Measurements from ENCODE around the gene C5AR1.
A peak's percentile ranks its signal among the peaks of the same experiment; 100 is the strongest.

DNA sequence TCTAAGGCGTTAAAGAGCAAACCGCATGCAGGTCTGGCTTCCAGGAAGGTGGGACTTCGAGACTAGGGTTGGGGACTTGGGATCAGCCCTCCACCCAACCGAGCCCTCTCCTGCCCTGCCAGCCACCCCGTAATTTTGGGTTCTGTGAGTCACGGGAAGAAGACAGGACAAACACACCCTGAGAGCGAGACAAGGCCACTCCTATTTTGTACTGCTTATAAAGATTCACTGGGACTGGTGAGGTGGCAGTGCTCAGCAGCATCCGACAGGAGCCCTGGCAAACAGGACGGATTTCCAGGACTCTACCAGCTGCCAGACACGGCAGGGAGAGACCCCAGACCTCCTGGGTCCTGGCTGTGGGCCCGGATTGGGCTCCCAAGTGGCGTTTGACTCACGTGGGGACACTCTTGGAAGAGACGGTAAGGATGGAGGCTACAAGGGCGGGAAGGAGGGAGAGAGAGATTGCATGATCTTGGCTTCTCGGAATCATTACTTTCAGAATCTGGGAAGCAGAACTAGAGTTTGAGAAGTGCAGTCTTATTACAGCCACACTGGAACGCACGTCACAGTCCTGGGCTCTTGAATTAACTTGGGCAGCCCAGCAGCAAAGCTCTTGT is 22.4 kb downstream of the C5AR1 start, which contains the start of gene C5AR2:
- TF ChIP-seq, protein P1, sequence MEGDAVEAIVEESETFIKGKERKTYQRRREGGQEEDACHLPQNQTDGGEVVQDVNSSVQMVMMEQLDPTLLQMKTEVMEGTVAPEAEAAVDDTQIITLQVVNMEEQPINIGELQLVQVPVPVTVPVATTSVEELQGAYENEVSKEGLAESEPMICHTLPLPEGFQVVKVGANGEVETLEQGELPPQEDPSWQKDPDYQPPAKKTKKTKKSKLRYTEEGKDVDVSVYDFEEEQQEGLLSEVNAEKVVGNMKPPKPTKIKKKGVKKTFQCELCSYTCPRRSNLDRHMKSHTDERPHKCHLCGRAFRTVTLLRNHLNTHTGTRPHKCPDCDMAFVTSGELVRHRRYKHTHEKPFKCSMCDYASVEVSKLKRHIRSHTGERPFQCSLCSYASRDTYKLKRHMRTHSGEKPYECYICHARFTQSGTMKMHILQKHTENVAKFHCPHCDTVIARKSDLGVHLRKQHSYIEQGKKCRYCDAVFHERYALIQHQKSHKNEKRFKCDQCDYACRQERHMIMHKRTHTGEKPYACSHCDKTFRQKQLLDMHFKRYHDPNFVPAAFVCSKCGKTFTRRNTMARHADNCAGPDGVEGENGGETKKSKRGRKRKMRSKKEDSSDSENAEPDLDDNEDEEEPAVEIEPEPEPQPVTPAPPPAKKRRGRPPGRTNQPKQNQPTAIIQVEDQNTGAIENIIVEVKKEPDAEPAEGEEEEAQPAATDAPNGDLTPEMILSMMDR (IDR thresholded peaks at IDR 0.05): no peak
- TF ChIP-seq POLR2A (IDR thresholded peaks at IDR 0.05) (peak in 1 of 2 donors; percentile 29), POLR2AphosphoS5 (IDR thresholded peaks at IDR 0.05) (peak in 1 of 3 donors; percentile 21)

Measured in suprapubic skin (tissue), 4 donors.